Brain pericyte (primary cell): ENCODE measurements around the gene UBE2J1.
"Not testable (repeated sequence)": the region's sequence is repeated elsewhere in the genome, so short reads cannot be mapped to it uniquely, and the experiment has no call there.

Experiments used
- DNase-seq: peaks from one replicate; pipeline ENCODE4 v3.0.0-alpha.2; 2012; ENCODE audit warnings: low read depth, low spot score

UBE2J1 gene, protein sequence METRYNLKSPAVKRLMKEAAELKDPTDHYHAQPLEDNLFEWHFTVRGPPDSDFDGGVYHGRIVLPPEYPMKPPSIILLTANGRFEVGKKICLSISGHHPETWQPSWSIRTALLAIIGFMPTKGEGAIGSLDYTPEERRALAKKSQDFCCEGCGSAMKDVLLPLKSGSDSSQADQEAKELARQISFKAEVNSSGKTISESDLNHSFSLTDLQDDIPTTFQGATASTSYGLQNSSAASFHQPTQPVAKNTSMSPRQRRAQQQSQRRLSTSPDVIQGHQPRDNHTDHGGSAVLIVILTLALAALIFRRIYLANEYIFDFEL

DNA sequence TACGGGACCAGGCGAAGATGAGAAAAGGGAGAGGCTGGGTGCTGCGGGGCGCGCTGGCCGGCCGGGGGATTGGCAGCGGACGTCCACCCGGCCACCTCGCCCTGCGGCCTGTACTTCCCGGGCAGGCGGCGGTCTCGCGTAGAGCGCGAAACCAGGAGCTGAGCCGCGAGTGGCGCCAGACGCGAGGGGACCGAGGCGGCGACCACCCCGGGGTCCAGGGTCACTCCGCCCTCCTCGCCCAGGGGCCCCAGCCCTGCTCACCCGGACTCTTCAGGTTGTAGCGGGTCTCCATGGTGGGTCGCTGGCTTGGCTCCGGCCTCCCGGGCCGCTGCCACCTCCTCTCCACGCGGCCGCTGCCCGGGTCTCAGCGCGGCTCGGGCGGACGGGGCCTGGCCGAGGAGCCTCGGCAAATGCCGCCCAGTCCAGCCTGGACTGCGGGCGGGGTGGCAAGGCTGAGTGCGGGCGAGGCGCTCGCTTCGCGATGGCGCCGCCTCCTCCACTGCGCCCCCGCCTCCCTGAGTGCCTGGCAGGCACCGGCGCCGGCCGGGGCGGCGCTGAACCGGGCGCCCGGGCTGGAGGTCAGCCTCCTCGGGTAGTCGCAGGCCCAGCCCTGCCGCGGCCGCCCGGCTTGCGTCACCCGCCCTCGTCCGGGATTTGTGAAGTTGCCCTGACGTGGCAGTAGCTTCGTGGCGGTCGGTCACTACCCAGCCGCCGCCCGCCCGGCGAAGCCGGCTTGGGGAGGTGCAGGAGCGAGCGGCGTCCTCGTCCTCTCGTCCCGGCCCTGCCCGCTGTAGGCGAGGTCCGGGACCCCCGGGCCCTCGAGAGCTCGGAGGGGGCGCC, at the start of gene UBE2J1:
Gene UBE2J1 (minus strand): TSS at position 445 of the 840 bp plus-strand sequence. CDS start 153 bp downstream, at position 292.
- peak; percentile 56 for DNase-seq

DNA sequence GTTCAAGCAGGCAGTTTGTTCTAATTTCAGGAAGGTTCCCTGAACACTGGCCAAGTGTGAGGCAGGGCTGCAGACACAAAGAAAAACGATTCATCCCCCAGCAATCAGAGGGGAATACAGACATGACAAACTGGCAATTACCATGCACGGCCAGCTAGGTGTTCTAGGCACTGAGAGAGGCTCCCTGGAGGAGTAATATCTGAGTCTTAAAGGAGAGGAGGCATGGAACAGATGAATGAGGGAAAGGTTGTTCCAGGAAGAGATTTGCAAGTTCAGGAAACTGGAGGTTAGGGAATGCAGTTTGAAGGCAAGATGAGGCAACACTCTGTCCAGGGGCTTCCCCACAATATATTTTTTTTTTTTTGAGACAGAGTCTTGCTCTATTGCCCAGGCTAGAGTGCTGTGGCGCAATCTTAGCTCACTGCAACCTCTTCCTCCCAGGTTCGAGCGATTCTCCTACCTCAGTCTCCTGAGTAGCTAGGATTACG, 48.4 kb upstream of the UBE2J1 start:
- no peak for DNase-seq

DNA sequence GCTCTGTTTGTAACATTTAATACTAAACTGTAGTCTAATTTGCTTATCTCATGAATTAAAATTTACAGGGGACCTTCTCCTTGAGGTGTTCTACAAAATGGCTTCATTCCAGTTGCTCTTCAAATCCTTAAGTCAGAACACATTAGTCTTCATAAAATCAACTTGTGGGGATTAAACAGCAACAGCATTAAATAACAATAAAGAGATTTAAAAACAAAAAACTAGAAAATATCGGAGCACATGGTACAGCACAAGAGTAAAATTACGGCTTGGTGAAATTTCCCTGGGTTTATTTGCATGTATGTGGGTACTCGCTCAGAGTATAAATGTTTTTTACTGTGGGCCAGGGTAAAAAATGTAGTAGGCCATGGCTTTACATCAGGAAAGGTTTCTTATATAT, 47.5 kb upstream of the UBE2J1 start:
- DNase-seq: no peak

DNA sequence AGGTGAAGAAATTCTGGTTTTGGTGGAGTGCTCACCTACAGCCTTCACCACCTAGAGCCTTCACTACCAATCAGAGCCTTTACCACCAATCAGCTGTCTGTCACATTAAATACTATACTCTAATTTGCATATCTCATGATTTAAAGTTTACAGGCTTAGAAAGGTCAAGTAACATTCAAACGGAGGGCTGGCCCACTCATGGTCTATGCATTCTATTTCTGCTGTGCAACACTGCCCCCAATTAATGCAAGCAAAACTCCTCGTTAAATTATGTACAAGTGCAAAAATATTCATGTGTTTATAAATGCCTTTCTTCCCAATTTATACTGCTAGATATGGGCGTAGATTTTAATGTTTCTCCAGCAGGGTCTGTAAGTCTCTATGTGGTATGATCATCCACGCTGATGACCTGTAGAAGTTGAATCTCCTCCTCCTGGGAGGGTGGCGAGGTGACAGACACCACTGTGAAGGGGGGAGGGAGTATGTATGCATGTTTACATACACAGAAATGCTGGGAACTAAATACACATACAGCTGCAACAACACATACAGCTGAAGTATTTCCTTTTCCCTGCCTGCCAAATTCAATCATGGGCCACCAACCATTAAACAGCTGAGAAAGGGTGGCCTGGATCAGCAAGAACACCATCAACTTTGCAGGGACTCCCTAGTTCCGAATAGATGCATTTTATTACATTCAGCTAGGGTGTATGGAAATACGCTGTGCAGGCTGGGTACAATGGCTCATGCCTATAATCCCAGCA, 46.4 kb upstream of the UBE2J1 start:
- no peak for DNase-seq

DNA sequence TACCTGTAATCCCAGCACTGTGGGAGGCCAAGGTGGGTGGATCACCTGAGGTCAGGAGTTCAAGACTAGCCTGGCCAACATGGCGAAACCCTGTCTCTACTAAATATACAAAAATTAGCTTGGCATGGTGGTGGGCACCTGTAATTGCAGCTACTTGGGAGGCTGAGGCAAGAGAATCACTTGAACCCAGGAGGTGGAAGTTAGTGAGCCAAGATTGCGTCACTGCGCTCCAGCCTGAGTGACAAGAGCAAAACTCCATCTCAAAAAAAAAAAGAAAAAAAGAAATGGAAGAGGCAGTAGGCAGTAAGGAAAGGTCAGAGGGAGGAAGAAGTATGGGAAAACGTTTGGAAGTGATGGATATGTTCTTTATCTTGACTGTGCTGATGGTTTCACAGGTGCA, 45.4 kb upstream of the UBE2J1 start:
- DNase-seq: not testable (repeated sequence)

DNA sequence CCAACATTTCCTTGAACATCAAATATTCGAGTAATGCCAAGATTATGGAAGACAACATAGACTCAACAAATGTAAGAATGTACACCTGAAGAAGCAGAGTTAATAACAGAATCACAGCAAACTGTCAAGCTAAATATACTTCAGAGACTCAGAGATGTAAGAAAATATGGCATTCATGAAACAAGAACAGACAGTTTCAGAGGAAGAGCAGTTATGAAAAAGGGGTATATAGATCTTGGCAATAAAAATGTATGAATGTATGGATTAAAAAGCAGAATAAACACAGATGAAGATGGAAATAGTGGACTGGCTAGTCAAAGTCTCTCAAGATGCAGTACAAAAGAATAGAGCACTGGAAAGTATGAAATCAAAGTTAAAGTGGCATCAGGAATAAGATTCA, 41.1 kb upstream of the UBE2J1 start:
- DNase-seq: no peak

DNA sequence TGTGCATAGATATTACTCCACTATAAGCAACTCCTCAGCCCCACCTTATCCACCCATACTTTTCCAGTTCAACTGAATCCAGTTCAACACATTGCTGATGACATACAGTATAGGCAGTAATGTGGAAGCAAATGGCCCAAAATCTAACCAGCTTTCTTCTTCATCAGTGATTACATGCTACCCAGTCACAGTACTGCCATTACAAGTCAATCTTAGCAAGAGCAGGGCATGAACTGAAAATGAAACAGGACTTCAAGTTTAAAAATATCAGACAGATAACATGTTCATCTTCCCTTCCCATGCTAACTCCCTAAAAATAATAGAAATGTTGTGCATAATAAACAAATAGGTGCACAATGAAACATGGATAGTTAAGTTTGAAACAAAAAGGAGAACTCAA, 40.3 kb upstream of the UBE2J1 start:
- no peak for DNase-seq

DNA sequence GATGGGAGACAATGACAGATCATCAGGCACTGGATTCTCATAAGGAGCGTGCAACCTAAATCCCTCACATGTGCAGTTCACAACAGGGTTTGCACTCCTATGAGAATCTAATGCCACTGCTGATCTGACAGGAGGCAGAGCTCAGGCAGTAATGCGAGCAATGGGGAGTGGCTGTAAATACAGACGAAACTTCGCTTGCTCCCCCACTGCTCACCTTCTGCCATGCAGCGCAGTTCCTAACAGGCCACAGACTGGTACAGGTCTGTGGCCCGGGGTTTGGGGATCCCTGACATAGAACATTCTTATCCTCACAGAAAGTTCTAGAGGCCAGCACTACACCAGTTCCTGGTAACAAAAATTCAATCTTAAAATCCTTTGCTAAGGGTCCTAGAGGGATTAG, 36.3 kb upstream of the UBE2J1 start:
- no peak for DNase-seq

DNA sequence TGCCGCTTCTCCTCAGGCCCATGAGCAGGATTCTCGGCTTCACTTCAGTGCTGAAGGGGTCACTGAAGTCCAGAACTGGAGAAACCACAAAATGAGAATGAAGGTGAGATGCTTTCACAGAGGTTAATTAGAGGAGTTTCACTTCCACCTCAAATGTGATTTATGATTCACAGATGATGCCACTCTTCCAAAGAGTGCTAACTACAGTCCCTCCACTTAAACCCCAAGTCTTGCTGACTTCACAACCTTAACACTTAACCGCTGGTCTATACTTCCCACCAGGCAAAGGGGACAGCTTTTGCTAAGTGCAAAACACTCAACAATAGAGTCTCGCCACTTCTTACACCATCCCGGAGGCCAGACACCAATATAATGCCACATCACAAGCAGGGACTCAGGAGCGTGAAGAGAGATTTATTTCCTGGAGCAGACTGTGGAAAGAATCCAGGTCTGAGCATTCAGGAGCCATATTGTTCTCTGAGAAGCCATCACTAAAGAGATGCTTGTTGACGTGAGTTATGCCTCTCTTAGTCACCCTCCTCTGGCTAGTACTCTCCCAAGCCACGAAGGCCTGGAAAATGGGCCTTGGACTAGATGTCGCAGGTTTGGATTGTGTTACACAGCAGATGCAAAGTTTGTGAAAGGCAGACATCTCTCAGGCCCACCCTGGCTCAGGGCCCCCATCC, 35.1 kb upstream of the UBE2J1 start:
- no peak for DNase-seq

DNA sequence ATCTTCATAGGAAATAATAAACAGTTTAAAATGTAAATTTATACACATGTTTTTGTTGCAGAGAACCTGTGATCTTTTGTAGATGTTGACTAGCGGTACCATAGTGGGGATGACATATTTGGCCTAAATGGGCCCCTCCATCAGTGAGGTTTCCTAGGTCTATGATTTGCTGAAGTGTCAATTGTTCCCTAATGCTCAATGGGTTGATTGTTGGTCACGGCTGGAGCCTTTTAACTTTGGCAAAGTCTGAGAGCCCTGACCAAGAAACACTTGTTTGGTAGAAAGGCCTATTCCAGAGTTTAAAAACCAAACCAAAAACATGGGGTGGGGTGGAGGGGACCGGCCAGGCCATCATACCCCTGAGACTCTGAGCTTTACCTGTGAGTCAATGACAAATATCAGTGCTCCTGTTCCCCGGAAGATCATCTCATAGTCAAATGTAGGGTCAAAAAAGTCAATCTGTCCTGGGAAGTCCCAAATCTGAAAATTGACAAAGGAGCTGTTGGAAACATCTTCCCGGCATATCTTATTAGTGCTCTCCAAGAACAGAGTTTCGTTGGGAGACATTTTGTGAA, 34.5 kb upstream of the UBE2J1 start:
- no peak for DNase-seq

DNA sequence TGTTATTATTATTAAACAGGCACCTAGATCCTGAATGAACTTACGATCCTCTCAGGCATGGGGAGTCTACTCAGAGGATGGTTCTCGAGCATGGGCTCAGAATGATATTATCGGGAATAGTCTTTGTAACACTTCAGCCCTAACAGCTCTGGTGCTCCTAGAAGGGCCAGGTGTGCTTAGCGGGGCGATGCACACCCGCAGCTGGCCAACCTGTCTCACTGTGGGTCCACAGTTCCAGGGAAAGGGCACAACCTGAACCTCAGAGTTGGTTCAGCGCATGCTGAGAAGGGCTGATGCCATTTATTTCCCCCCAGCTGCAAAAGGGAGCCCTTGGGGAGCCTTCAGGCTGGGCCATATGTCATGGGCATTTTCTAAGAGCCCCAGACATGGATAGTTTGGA, 33.3 kb upstream of the UBE2J1 start:
- DNase-seq: no peak

DNA sequence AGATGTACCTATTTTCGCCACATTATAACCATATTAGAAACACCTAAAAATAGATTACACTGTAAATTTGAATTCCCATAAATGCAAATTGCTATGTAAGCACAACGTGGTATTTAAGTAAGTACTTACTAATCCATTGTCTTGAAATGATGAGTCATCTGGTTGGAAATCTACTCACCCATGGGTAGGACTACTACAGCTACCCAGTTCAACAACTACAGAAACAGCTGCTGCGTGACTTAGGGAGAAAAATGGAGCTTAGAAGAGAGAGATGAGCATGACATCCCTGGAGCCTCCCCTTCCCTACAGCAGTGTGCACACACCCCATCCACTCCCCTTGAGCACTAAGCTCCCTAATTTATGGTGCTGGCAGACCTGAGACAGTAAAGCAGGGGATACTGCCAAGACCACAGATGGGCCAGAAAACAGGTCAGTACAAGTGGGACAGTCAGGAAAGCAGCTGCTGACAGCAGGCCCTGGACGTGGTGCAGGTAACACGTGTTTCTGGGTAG, 32.7 kb upstream of the UBE2J1 start:
- no peak for DNase-seq

DNA sequence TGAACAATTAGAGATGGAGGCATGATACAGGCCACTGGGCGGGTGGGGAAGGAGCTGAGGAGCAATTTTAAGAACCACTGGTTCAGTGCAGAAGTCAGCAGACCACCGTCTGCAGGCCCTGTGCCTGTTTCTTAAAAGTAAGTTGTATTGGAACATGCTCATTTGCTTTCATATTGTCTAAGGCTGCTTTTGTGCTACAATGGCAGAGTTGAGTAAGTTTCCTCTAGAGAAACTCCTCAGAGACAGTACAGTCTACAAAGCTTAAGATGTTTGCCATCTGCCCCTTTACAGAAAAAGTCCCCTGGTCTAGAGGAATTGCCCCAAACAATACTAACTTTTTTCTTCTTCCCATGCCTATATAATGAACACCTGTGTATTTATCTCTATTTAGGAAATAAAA, 28.5 kb upstream of the UBE2J1 start:
- no peak for DNase-seq

DNA sequence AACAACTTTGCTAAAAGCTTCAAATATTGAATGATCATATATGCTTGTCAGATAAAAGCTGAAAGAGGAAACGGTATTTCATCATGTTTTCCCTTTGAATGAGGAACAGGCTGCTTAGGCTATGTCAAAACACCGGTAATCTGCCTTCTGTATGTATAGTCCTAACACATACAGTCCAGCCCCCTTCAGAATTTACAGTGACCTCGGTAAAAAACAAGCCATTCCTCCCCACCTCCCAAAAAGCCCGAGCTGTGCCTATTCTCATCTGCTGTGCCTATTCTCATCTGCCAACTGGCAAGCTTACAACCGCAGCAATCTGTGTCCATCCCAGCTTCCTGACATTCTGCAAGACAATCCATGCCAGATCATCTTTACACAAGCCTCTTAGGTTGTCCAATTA, 26.8 kb upstream of the UBE2J1 start:
- no peak for DNase-seq

DNA sequence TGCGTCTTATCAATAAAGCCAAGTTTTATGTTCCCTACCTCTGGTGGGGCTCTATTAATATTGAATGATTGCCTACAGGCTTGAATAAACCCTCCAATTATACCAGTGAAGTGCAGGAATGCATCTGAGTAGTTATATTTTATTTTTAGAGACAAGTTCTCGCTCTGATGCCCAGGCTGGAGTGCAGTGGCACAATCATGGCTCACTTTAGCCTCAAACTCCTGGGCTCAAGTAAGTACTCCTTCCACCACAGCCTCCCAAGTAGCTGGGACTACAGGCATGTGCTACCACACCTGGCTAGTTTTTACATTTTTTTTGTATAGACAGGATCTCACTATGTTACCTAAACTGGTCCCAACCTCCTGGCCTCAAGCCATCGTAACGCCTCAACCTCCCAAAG, 26.1 kb upstream of the UBE2J1 start:
- no peak for DNase-seq

DNA sequence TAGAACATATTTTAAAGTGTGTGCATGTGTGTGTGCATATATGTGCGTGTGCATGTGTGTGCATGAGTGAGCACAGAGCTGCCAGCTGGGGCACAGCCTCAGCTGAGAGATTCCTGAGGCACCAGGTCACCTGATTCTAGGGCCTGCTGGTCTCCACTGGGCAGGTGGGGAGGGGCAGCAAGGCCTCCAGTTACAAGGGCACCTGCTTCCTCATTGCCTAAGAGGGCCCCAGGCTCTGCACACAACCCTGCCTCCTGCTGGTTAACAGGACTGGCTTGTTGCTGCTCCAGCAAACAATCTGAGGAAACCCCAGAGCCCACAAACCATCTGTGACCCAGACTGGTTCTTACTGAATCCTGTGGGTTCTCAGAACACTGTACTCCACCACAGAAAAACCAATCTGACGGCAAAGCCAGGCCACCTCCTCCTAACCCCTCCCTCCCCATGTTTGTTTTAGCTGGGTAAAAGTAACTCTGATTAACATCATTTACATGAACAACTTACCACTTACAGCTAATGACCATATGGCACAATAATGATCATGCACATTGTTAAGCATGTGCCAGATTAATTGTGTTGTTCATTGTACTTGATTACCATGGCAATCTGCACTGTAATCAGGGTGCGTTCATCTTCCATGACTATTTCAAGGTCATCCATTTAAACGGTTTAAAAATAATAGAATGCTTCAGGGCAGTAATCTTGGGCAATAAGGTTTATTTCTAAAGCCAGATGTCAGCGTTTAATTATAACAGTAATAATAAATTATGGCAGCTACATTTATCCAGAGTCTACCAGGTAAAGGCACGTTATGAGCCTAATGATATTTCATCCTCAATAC, 23.1 kb upstream of the UBE2J1 start:
- DNase-seq: no peak

DNA sequence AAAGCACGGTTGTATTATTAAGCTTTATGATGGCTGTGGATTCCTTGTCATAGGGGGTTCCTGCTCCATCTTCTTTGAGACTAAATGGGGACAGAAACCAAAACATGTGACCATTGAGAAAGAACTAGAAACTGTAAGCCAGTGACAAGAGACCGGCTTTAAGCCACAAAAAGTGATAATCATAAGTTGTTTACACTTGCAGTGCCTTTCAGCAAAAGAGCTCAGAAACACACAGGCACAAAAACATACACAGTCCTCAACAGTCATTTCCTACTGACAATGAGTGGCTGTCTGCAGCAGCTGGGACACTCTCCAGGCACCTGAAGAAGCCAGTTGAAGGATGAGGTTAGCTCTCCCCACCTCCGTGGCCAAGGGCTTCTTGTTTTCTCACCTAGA, 20.0 kb upstream of the UBE2J1 start:
- DNase-seq: no peak

DNA sequence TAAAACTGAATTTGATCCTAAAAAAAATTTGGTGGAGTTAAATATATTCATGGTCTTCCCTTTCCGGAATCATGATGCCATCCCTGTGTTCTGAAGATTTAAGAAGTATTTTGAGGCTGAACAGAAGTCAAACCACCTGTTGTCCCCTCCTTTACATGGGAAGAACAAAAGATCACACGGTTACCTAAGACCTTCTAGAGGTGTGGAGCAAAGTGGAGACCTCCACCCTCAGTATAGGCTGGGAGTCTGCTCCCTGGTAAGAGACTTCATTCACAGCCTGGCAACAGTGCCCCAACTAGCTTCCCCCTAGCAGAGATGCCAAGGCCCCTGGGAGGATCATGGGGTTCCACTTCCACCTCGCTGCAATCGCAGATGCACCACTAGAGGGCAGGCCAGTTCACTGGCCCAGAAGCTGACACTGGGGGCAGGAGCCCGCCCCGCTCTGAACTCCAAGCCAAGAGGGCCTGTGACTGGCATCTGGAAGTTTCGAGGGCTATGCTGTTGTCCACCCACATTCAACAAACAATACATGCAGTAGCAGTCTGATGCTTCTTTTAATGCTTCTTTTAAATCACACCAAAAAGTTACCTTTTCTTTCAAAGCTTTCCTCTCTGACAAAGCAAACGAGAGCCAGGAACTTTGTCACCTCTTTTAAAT, 19.5 kb upstream of the UBE2J1 start:
- DNase-seq: no peak

DNA sequence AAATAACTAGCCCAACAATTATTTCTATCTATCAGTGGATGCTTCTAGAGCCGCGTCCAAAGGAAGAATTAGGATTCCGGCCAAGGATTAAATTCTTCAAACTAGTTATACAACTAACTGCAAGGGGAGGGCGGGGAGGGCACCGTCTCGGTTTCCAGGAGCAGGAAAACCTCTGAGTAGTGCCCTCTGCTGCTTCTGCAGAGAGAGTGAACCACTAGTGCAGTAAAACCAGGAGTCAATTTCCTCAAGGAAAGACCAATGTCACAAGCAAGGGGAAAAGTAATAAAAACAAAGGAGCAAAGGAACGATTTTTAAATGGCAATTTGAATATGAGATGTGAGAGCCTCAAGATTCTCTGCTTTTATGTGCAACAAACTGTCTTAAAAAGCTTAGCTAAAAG, 16.5 kb upstream of the UBE2J1 start:
- no peak for DNase-seq

DNA sequence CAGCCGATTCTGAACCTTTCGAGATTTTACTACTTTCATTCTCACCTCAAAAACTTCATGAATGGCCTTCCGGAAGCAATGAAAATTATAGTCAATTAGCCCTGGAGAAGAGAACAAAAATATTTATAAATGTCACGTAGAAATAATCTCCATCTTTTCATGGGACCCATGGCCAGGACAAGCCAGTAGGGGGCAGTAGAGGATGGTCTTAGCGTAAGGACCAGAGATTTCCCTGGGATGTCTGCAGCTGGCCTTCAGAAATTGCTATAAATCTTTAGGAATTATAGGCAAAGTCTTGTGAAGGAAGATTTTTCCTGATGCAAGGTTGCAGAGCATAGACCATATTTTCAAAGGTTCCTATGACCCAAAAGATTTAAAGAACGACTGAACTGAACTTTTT, 15.6 kb upstream of the UBE2J1 start:
- DNase-seq: no peak
